GM20000 (cell line): ENCODE measurements around the gene CP.

Source experiments
- DNase-seq: peaks from one replicate; pipeline ENCODE4 v3.0.0; 2012; ENCODE audit warnings: low spot score
- CTCF ChIP-seq: IDR thresholded peaks from 2 replicates; pipeline ENCODE4 v1.5.1; 2012; ENCODE audit warnings: mild to moderate bottlenecking, control low read depth; ENCODE audit errors: extremely low read depth, missing control alignments

Gene CP

GRCh38 chr3:149214702-149215101 lies 6.9 kb downstream of the CP start:
- TF ChIP-seq CTCF, result no peak
- no peak for DNase-seq

- TF ChIP-seq CTCF, result no peak
- no peak for DNase-seq
Measured at GRCh38 chr3:149212386-149212785, 9.2 kb downstream of the CP start.

GRCh38 chr3:149209431-149209830 lies 12.2 kb downstream of the CP start:
- no peak for TF ChIP-seq CTCF
- DNase-seq, result no peak

GRCh38 chr3:149207475-149207874 lies 14.2 kb downstream of the CP start:
- TF ChIP-seq CTCF, result no peak
- DNase-seq, result no peak

- no peak for DNase-seq
Measured at GRCh38 chr3:149204390-149204991, 17.1 kb downstream of the CP start.

GRCh38 chr3:149203758-149204157 lies 17.9 kb downstream of the CP start:
- peak; percentile 31 for DNase-seq
- TF ChIP-seq CTCF, result no peak

More at GRCh38 chr3:149204390-149204991, 17.1 kb downstream of the CP start:
- TF ChIP-seq CTCF, result no peak

- no peak for DNase-seq
- no peak for TF ChIP-seq CTCF
Measured at GRCh38 chr3:149199474-149199873, 22.2 kb downstream of the CP start.
